ENCODE measurements around the gene ANKS1B.

GRCh38 chr12:99093166-99093565 is 891.6 kb downstream of the ANKS1B start:
- TF ChIP-seq CTCF (conservative IDR thresholded peaks at IDR 0.05; ENCODE audit: low read depth, low read length): no peak
- TF ChIP-seq BHLHE40 (IDR thresholded peaks at IDR 0.05; ENCODE audit: low read depth, low read length): no peak
- TF ChIP-seq CEBPB (IDR thresholded peaks at IDR 0.05; ENCODE audit: low read depth, low read length): no peak
- TF ChIP-seq POLR2A (IDR thresholded peaks at IDR 0.05; ENCODE audit: low read depth, low read length): no peak
- TF ChIP-seq RFX5 (IDR thresholded peaks at IDR 0.05; ENCODE audit: low read depth, low read length): no peak
- no peak for TF ChIP-seq RAD21 (IDR thresholded peaks at IDR 0.05; ENCODE audit: low read length)
- TF ChIP-seq RCOR1 (IDR thresholded peaks at IDR 0.05; ENCODE audit: insufficient replicate concordance, low read length): no peak
- TF ChIP-seq USF2 (IDR thresholded peaks at IDR 0.05; ENCODE audit: low read depth, low read length): no peak
- no peak for TF ChIP-seq MAZ (IDR thresholded peaks at IDR 0.05; ENCODE audit: borderline replicate concordance, low read depth, low read length)
- TF ChIP-seq SMC3 (IDR thresholded peaks at IDR 0.05; ENCODE audit: low read depth, low read length): no peak
- no peak for TF ChIP-seq MXI1 (IDR thresholded peaks at IDR 0.05; ENCODE audit: borderline replicate concordance, low read depth, low read length)
- TF ChIP-seq MAFK (IDR thresholded peaks at IDR 0.05; ENCODE audit: low read depth, low read length): no peak
- TF ChIP-seq ELK1 (IDR thresholded peaks at IDR 0.05; ENCODE audit: borderline replicate concordance, low read depth, low read length): no peak
- TF ChIP-seq FOS (IDR thresholded peaks at IDR 0.05; ENCODE audit: low read depth, low read length): no peak

Data from IMR-90 (cell line).